Measurements from ENCODE around the gene NTM. TPM values are rescaled to one million over a fixed set of nuclear protein-coding genes. Genes with fewer than 3 reads are reported as not detected.

The NTM gene
- total and polyA plus RNA-seq, 2 of the 8 experiments (the other 6 are each of a cell fraction or from before 2014, with no cell fraction given) = 13.4 to 20.0 TPM

- no peak overlapping the region for H4K8ac ChIP-seq (ENCODE audit: extremely low read depth, insufficient read depth, low read length)
- no peak overlapping the region for H4K5ac ChIP-seq (ENCODE audit: insufficient read length, low read depth, low read length)
- H3K18ac ChIP-seq (ENCODE audit: extremely low read depth, low read length) = no peak overlapping the region
- H3K14ac ChIP-seq (ENCODE audit: insufficient read length) = no peak overlapping the region
- 0 out of 8 replicates have a peak, but pooled peaks cover 0 to 2% (median 0%) of the 10 kb centered on the region in 4 experiments for H3K36me3 ChIP-seq (ENCODE audit: control insufficient read depth in 2 of 4, insufficient read depth in 4 of 4, low read length in 3 of 4)
- no peak overlapping the region for H3K27ac ChIP-seq (ENCODE audit: low read depth, low read length)
- H3K23me2 ChIP-seq (ENCODE audit: low read depth, low read length) = no peaks in the 10 kb centered on the region
- H2BK12ac ChIP-seq (ENCODE audit: low read depth, low read length) = no peak overlapping the region
- H2BK20ac ChIP-seq (ENCODE audit: low read length) = no peak overlapping the region
- peaks cover 13 to 18% of the 10 kb centered on the region in 2 experiments for H3K9me3 ChIP-seq (ENCODE audit: insufficient read depth in 2 of 2, low read depth in 1 of 2, low read length in 1 of 2)
- H3K4me1 ChIP-seq (replicated peaks in 1 of 4; ENCODE audit: control insufficient read depth in 3 of 4, insufficient read depth in 4 of 4, low read length in 3 of 4) = no peaks in the 10 kb centered on the region
- no peak overlapping the region for H2AK5ac ChIP-seq (ENCODE audit: low read depth, low read length)
- H2BK5ac ChIP-seq (ENCODE audit: low read depth, low read length) = no peak overlapping the region
- WGBS, 2 experiments (ENCODE audit: extremely low coverage in 1 of 2, insufficient coverage in 1 of 2, insufficient read length in 1 of 2, insufficient replicate concordance in 2 of 2, low coverage in 1 of 2, low lambda C conversion rate in 2 of 2, missing lambda C conversion rate in 1 of 2) = 92% methylated on average over 5 of the region's 5 CpGs; no CpG with 5 or more reads in 1 of the 2 experiments
- no peak overlapping the region for H3K4me2 ChIP-seq (ENCODE audit: insufficient read depth in 1 of 2, low read depth in 2 of 2, low read length in 2 of 2)
- no peak for FAIRE-seq
- no peak overlapping the region for H4K91ac ChIP-seq (replicated peaks; ENCODE audit: insufficient read length, low read length)
- no peaks in the 10 kb centered on the region for H3K27me3 ChIP-seq (replicated peaks in 1 of 4; ENCODE audit: control insufficient read depth in 3 of 4, extremely low read depth in 1 of 4, insufficient read depth in 3 of 4, low read length in 3 of 4)
- H2AFZ ChIP-seq (ENCODE audit: low read length) = no peak overlapping the region
- no peak overlapping the region for H2BK120ac ChIP-seq (replicated peaks; ENCODE audit: low read depth, low read length)
- no peaks in the 10 kb centered on the region for H3K79me1 ChIP-seq (ENCODE audit: low read depth, low read length)
- no peak overlapping the region for H3K9ac ChIP-seq (replicated peaks in 1 of 4; ENCODE audit: extremely low read depth in 1 of 4, low read depth in 3 of 4, low read length in 3 of 4)
- no peak overlapping the region for H3K56ac ChIP-seq (replicated peaks; ENCODE audit: insufficient read length, low read depth, low read length)
- H3K79me2 ChIP-seq (ENCODE audit: control insufficient read depth in 1 of 2, insufficient read depth in 2 of 2, low read length in 2 of 2) = no peaks in the 10 kb centered on the region
- no peak overlapping the region for H2BK15ac ChIP-seq (ENCODE audit: low read length)
- no peak for DNase-seq (ENCODE audit: low read depth in 1 of 2, low spot score in 2 of 2)
- TF ChIP-seq JUND (IDR thresholded peaks at IDR 0.05; ENCODE audit: low read length) = no peak
- no peak for TF ChIP-seq CEBPB (IDR thresholded peaks at IDR 0.05; ENCODE audit: low read depth, low read length)
- no peak for TF ChIP-seq SIN3A (conservative IDR thresholded peaks at IDR 0.05 in 1 of 2, IDR thresholded peaks at IDR 0.05 in 1 of 2; ENCODE audit: low read depth in 1 of 2, low read length in 2 of 2)
- no peak for TF ChIP-seq HDAC2 (IDR thresholded peaks at IDR 0.05; ENCODE audit: borderline replicate concordance in 1 of 2, low read depth in 2 of 2, low read length in 2 of 2)
- no peak for TF ChIP-seq NANOG (IDR thresholded peaks at IDR 0.05; ENCODE audit: insufficient read depth, low read depth, low read length, poor library complexity, severe bottlenecking)
- no peak for TF ChIP-seq SIX5 (IDR thresholded peaks at IDR 0.05; ENCODE audit: low read depth, low read length)
- no peak for TF ChIP-seq CBX8 (IDR thresholded peaks at IDR 0.05; ENCODE audit: borderline replicate concordance, low read depth, low read length)
- no peak for TF ChIP-seq SIRT6 (IDR thresholded peaks at IDR 0.05; ENCODE audit: low read length)
- ChIA-PET CTCF (ENCODE audit: partially characterized antibody) (interaction anchor here (0.7 to 4.3 kb wide), 6 partner anchors 23 to 376 kb away, joined by 3 to 8 read pairs (median 3); no protein-coding TSS in a partner anchor), POLR2A (ENCODE audit: partially characterized antibody) (interaction anchor here (1.2 kb wide), 1 partner anchor 9 kb away, joined by 3 read pairs; no protein-coding TSS in a partner anchor)
- H4K20me1 ChIP-seq (replicated peaks in 1 of 2; ENCODE audit: control insufficient read depth in 1 of 2, insufficient read depth in 2 of 2, low read length in 2 of 2) = no peaks in the 10 kb centered on the region
- H3K4ac ChIP-seq (replicated peaks; ENCODE audit: insufficient read length, low read depth, low read length) = no peak overlapping the region
- no peak overlapping the region for H3K23ac ChIP-seq (ENCODE audit: insufficient read length)
- no peak overlapping the region for H3K4me3 ChIP-seq (ENCODE audit: extremely low read depth in 1 of 4, insufficient read depth in 2 of 4, low read depth in 3 of 4, low read length in 4 of 4)
Observed at GRCh38 chr11:131441051-131441810, 70.8 kb downstream of the NTM start.
